ENCODE data around the gene CNTN5.

Gene CNTN5

DNA sequence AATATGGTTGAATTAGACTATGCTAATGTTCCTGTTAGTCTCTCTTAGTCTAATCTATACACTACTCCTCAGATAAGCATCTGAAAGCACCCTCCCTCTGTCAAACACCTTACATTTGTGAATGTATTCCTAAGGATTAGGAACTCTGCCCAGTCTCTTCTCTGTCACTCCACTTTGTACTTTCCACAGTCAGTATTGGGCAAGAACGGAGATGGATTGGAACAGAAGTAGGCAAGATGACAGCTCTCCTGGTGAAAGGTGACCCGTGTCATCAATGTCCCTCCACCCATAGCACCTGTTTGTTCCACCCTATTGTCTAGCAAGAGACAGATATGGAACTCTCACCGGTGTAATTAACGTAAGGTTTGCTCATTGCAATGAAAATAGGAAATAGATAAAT, 613.8 kb downstream of the CNTN5 start:
- no peak for FAIRE-seq
- TF ChIP-seq, protein P1, sequence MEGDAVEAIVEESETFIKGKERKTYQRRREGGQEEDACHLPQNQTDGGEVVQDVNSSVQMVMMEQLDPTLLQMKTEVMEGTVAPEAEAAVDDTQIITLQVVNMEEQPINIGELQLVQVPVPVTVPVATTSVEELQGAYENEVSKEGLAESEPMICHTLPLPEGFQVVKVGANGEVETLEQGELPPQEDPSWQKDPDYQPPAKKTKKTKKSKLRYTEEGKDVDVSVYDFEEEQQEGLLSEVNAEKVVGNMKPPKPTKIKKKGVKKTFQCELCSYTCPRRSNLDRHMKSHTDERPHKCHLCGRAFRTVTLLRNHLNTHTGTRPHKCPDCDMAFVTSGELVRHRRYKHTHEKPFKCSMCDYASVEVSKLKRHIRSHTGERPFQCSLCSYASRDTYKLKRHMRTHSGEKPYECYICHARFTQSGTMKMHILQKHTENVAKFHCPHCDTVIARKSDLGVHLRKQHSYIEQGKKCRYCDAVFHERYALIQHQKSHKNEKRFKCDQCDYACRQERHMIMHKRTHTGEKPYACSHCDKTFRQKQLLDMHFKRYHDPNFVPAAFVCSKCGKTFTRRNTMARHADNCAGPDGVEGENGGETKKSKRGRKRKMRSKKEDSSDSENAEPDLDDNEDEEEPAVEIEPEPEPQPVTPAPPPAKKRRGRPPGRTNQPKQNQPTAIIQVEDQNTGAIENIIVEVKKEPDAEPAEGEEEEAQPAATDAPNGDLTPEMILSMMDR (IDR thresholded peaks at IDR 0.05; ENCODE audit: insufficient read depth, missing control alignments): no peak
- no peak for DNase-seq (ENCODE audit: insufficient read length, low spot score)

DNA sequence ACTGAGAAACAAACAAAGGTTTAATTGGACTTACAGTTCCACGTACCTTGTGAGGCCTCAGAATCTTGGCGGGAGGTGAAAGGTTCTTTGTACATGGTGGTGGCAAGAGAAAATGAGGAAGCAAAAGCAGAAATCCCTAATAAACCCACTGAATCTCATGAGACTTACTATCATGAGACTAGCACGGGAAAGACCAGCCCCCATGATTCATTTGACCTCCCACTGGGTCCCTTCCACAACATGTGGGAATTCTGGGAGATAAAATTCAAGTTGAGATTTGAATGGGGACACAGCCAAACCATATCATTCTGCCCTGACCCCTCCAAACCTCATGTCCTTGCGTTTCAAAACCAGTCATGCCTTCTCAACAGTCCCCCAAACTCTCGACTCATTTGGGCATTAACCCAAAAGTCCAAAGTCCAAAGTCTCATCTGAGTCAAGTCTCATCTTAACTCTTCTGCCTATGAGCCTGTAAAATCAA, 617.4 kb downstream of the CNTN5 start:
- no peak for FAIRE-seq
- DNase-seq (ENCODE audit: insufficient read length, low spot score): no peak
- TF ChIP-seq, protein P1 (IDR thresholded peaks at IDR 0.05; ENCODE audit: insufficient read depth, missing control alignments): no peak

DNA sequence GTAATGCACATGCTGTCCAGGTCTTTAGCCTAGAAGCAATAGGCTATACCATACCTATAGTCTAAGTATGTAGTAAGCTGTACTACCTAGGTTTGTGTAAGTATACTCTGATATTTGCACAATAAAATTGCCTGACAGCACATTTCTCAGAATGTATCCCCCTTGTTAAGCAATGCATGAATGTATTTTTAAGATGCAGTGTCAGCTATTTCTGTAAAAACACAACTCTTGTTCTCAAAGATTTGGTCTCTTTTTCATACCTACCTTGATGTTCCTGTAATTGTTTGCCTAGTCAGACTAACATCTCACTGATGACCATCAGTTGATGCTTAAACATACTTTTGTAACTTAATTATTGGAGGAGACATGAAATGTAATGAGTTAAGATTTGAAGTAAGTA, 619.9 kb downstream of the CNTN5 start:
- TF ChIP-seq, protein P1 (IDR thresholded peaks at IDR 0.05; ENCODE audit: insufficient read depth, missing control alignments): no peak
- DNase-seq (ENCODE audit: insufficient read length, low spot score) (no peak), FAIRE-seq (peak; percentile 46)

DNA sequence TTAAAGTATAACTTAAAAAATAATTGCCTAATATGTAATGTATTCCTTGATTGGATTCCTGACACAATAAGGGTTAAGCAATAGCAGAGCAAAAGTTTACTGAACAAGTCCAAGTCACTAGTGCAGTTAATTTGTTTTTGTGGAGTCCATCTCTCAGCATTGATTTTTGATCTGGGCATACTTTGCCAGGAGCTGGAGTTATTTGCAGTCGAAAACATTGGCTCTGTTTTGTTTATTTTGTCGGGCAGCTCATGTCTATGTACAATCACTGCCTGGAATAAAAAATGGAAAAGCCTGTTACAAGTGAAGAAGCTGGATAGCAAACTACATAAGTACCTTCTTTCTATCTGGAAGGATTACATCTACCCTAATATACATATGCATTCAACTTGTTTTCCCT, 625.2 kb downstream of the CNTN5 start:
- TF ChIP-seq, protein P1 (IDR thresholded peaks at IDR 0.05; ENCODE audit: insufficient read depth, missing control alignments): no peak
- DNase-seq (ENCODE audit: insufficient read length, low spot score): no peak
- FAIRE-seq: no peak

DNA sequence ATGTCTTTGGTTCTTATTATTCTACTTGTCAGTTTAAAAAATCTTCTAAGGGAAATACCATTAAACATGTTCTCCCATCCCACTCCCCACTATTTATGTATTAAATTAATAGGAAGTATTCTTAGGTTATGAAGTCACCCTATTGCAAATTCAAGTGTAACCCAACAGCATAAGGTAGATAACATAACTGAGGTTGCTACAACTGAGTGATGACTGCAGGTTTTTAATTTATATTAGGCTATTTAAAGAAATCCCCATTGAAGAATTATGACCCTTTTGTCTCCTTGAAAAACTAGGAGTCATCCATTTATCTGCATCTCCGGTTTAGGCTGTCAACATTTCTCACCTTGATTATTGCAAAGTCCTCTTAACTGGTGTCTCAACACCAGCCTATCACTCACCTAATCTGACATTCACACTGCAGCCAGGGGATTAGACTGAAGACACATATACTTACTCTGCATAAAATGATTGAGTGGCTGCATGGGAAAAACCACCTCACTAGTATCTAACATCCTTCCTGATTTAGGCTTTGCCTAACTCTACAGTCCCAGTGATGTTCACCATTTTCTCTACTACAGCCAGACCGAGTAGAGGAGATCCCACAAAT, 649.4 kb downstream of the CNTN5 start:
- TF ChIP-seq, protein P1 (IDR thresholded peaks at IDR 0.05; ENCODE audit: insufficient read depth, missing control alignments): no peak
- FAIRE-seq (no peak), DNase-seq (ENCODE audit: insufficient read length, low spot score) (no peak)

DNA sequence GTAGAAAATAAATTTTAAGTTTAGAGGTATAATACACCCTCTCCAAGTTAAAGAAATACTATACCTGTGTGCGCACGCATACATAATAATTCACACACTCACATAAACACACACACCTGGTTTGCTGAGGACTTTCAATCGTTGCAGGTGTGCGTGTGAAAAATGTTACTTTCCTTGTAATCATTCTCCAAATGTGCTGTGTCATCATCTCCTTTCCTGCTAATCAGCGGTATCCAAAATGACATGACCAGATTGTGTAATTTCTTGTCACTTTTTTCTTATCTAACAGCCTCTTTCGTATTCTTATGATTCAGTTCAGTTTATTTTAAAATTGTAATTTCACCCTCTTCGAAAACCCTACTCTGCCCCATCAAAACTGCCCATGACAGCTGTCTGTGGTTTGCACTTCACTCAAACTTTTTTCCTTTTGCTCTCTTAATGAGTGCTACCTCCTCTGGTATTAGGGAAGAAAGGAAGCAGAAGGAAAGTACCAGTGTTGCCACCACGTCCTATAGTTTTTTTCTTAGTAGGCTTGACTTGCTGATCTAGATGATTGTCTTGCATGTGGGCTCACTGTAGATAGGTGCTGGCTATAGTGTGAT, 651.2 kb downstream of the CNTN5 start:
- no peak for FAIRE-seq
- DNase-seq (ENCODE audit: insufficient read length, low spot score): no peak
- TF ChIP-seq, protein P1 (IDR thresholded peaks at IDR 0.05; ENCODE audit: insufficient read depth, missing control alignments): no peak

DNA sequence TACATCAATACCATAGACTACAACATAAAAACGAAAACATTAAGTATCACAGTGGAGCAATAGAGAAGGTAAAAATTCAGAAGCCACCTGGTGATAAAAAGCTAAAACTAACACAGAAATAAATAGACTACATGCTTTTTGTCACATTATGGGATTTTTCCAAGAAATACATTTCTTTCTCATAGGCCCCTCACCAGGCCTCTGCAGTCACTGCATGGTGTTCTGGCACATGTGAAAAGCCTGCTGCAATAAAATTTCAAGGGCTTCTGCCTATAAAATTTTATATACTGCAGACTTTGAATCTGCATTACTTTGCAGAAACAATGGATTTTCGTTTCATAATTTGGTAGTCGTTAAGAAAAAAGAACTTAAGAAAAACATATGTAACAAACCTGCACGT, 655.5 kb downstream of the CNTN5 start:
- FAIRE-seq: no peak

More for the DNA sequence above, 655.5 kb downstream of the CNTN5 start:
- TF ChIP-seq, protein P1 (IDR thresholded peaks at IDR 0.05; ENCODE audit: insufficient read depth, missing control alignments): no peak
- DNase-seq (ENCODE audit: insufficient read length, low spot score): no peak
